ENCODE measurements around the gene MICOS13. TPM values are rescaled to one million over a fixed set of nuclear protein-coding genes. Genes with fewer than 3 reads are reported as not detected.

MICOS13 gene
- total and polyA plus RNA-seq, 4 donors, result 26.6 to 184 (median 77.6) TPM

- WGBS, 2 donors, result 90 to 93% methylated on average over 22 of the region's 22 CpGs
- H3K27ac ChIP-seq (ENCODE audit: low read depth in 1 of 2, low read length in 1 of 2), result no peak overlapping the region
- no peaks in the 10 kb centered on the region for H3K9me3 ChIP-seq (ENCODE audit: control insufficient read depth in 4 of 4, insufficient read depth in 3 of 4, low read length in 3 of 4)
- no peaks in the 10 kb centered on the region for H3K4me1 ChIP-seq (ENCODE audit: control insufficient read depth in 5 of 5, insufficient read depth in 5 of 5, low read length in 5 of 5)
- peaks cover 37 to 68% (median 42%) of the 10 kb centered on the region in 4 donors for H3K36me3 ChIP-seq (ENCODE audit: control insufficient read depth in 4 of 4, insufficient read depth in 4 of 4, low read length in 4 of 4)
- TF ChIP-seq, protein P1, sequence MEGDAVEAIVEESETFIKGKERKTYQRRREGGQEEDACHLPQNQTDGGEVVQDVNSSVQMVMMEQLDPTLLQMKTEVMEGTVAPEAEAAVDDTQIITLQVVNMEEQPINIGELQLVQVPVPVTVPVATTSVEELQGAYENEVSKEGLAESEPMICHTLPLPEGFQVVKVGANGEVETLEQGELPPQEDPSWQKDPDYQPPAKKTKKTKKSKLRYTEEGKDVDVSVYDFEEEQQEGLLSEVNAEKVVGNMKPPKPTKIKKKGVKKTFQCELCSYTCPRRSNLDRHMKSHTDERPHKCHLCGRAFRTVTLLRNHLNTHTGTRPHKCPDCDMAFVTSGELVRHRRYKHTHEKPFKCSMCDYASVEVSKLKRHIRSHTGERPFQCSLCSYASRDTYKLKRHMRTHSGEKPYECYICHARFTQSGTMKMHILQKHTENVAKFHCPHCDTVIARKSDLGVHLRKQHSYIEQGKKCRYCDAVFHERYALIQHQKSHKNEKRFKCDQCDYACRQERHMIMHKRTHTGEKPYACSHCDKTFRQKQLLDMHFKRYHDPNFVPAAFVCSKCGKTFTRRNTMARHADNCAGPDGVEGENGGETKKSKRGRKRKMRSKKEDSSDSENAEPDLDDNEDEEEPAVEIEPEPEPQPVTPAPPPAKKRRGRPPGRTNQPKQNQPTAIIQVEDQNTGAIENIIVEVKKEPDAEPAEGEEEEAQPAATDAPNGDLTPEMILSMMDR (IDR thresholded peaks at IDR 0.05; ENCODE audit: control extremely low read depth, extremely low read depth), result no peak
- H3K9ac ChIP-seq (ENCODE audit: insufficient read depth in 1 of 2, low read length in 2 of 2), result no peak overlapping the region
- no peaks in the 10 kb centered on the region for H3K27me3 ChIP-seq (ENCODE audit: control insufficient read depth in 3 of 3, insufficient read depth in 3 of 3, low read length in 2 of 3)
- ATAC-seq (ENCODE audit: insufficient read depth, low FRiP score) (no peak), DNase-seq (no peak)
- no peak overlapping the region for H3K4me3 ChIP-seq
Observed at GRCh38 chr19:5667751-5668271, 12.5 kb downstream of the MICOS13 start.

- no peak overlapping the region for H3K9ac ChIP-seq (ENCODE audit: insufficient read depth in 1 of 2, low read length in 2 of 2)
- peaks cover 41 to 72% (median 46%) of the 10 kb centered on the region in 4 donors for H3K36me3 ChIP-seq (ENCODE audit: control insufficient read depth in 4 of 4, insufficient read depth in 4 of 4, low read length in 4 of 4)
- TF ChIP-seq, protein P1 (IDR thresholded peaks at IDR 0.05; ENCODE audit: control extremely low read depth, extremely low read depth), result no peak
- no peaks in the 10 kb centered on the region for H3K9me3 ChIP-seq (ENCODE audit: control insufficient read depth in 4 of 4, insufficient read depth in 3 of 4, low read length in 3 of 4)
- H3K4me3 ChIP-seq, result no peak overlapping the region
- no peaks in the 10 kb centered on the region for H3K27me3 ChIP-seq (ENCODE audit: control insufficient read depth in 3 of 3, insufficient read depth in 3 of 3, low read length in 2 of 3)
- WGBS, 2 donors, result 93% methylated on average over 26 of the region's 26 CpGs
- H3K4me1 ChIP-seq (ENCODE audit: control insufficient read depth in 5 of 5, insufficient read depth in 5 of 5, low read length in 5 of 5), result no peaks in the 10 kb centered on the region
- H3K27ac ChIP-seq (ENCODE audit: low read depth in 1 of 2, low read length in 1 of 2), result no peak overlapping the region
- no peak for DNase-seq
- ATAC-seq (ENCODE audit: insufficient read depth, low FRiP score), result no peak
Observed at GRCh38 chr19:5666921-5667610, 13.2 kb downstream of the MICOS13 start.

- H3K36me3 ChIP-seq (ENCODE audit: control insufficient read depth in 4 of 4, insufficient read depth in 4 of 4, low read length in 4 of 4), result peaks cover 44 to 77% (median 49%) of the 10 kb centered on the region in 4 donors
- H3K9me3 ChIP-seq (ENCODE audit: control insufficient read depth in 4 of 4, insufficient read depth in 3 of 4, low read length in 3 of 4), result no peaks in the 10 kb centered on the region
- no peak for DNase-seq
- H3K9ac ChIP-seq (ENCODE audit: insufficient read depth in 1 of 2, low read length in 2 of 2), result no peak overlapping the region
- TF ChIP-seq, protein P1 (IDR thresholded peaks at IDR 0.05; ENCODE audit: control extremely low read depth, extremely low read depth), result no peak
- H3K4me3 ChIP-seq, result no peak overlapping the region
- no peak overlapping the region for H3K27ac ChIP-seq (ENCODE audit: low read depth in 1 of 2, low read length in 1 of 2)
- H3K27me3 ChIP-seq (ENCODE audit: control insufficient read depth in 3 of 3, insufficient read depth in 3 of 3, low read length in 2 of 3), result no peaks in the 10 kb centered on the region
- H3K4me1 ChIP-seq (ENCODE audit: control insufficient read depth in 5 of 5, insufficient read depth in 5 of 5, low read length in 5 of 5), result no peaks in the 10 kb centered on the region
- no peak for ATAC-seq (ENCODE audit: insufficient read depth, low FRiP score)
- 82 to 85% methylated on average over 10 of the region's 10 CpGs for WGBS, 2 donors
Observed at GRCh38 chr19:5665781-5666513, 14.4 kb downstream of the MICOS13 start.
